PC-3 (cell line): Measurements from ENCODE around the gene SF3B6.

Source experiments
- EZH2 ChIP-seq: fragments of 300-600 bp; sonication (generic); IDR thresholded peaks from one replicate; pipeline ENCODE4 v1.6.1; 2017; ENCODE audit warnings: antibody characterized with exemption, mild to moderate bottlenecking, low read length; ENCODE audit not compliant: unreplicated experiment
- TF ChIP-seq, protein P1 (sequence below): fragments of 300-600 bp; sonication (generic); conservative IDR thresholded peaks from 2 replicates; pipeline ENCODE4 v1.5.1; 2017; ENCODE audit warnings: antibody characterized with exemption, low read depth, mild to moderate bottlenecking, low read length

DNA sequence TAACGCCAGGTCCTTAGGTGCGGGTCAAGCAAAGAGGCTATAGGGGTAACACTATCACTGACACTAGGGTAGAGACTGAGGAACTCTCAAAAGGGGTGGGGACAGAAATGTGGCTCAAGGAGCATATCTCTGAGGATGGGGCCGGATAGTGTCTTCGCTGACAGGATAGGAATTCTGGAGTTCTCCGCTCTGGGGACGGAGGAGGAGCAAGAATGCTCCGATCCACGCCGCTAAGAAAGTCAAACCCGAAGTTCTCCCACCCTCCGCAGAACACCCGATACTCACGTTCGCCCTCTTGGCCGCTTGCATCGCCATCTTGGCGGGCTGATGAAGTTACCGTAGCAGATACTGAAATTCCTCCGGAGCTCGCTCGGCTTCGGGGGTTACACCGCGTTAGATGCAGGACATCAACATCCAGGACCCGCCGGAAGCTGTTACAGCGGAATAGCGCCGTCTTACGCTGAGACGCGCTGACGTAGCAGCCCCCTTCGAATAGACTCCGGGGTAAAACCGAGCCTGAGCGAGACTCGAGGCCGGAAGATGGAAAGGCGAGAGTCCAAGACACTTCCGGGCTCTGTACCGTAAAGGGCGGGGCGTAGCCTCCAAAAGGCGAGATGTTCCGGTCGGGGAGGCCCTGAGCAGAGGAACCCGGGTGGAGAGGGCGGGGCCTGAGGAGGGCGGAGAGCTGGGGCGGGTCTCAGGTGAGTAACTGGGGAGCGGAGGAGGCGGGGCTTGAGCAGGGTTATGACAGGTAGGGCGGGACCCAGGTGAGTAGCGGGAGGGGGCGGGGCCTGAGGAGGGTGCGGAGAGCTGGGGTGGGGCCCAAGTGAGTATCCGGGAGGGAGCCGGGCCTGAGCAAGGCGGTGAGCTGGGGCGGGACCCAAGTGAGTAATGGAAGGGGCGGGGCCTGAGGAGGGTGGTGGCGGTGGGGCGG is at the start of gene SF3B6:
- no peak for TF ChIP-seq EZH2
- TF ChIP-seq, protein P1, sequence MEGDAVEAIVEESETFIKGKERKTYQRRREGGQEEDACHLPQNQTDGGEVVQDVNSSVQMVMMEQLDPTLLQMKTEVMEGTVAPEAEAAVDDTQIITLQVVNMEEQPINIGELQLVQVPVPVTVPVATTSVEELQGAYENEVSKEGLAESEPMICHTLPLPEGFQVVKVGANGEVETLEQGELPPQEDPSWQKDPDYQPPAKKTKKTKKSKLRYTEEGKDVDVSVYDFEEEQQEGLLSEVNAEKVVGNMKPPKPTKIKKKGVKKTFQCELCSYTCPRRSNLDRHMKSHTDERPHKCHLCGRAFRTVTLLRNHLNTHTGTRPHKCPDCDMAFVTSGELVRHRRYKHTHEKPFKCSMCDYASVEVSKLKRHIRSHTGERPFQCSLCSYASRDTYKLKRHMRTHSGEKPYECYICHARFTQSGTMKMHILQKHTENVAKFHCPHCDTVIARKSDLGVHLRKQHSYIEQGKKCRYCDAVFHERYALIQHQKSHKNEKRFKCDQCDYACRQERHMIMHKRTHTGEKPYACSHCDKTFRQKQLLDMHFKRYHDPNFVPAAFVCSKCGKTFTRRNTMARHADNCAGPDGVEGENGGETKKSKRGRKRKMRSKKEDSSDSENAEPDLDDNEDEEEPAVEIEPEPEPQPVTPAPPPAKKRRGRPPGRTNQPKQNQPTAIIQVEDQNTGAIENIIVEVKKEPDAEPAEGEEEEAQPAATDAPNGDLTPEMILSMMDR, result no peak
